ENCODE results near the gene DPF3.
"Not testable (repeated sequence)": the region's sequence is repeated elsewhere in the genome, so short reads cannot be mapped to it uniquely, and the experiment has no call there.

The DPF3 gene

DNA sequence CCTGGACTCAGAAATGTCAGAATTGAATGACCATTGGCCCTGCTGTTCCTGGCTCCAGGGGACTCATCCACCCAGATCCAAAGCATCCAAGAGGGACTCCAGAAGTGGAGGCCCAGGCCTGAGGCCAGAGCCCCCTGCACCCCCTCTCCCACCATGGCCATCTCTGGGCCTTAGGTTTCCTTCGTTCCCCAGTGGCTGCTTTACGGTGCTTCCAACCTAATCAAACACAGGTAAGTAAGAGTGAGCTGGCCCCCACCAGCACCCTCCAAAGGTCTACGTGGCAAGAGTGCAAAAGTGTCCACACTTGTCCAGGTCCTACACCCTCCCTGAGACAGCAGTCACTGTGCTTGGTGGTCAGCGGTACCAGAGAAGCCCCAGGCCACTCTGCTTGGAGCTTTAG lies 139.0 kb downstream of the DPF3 start:
- in situ Hi-C loops (cut with HindIII; ENCODE audit: low sequenced_read_pairs): no loop called here
- TF ChIP-seq, protein P1, sequence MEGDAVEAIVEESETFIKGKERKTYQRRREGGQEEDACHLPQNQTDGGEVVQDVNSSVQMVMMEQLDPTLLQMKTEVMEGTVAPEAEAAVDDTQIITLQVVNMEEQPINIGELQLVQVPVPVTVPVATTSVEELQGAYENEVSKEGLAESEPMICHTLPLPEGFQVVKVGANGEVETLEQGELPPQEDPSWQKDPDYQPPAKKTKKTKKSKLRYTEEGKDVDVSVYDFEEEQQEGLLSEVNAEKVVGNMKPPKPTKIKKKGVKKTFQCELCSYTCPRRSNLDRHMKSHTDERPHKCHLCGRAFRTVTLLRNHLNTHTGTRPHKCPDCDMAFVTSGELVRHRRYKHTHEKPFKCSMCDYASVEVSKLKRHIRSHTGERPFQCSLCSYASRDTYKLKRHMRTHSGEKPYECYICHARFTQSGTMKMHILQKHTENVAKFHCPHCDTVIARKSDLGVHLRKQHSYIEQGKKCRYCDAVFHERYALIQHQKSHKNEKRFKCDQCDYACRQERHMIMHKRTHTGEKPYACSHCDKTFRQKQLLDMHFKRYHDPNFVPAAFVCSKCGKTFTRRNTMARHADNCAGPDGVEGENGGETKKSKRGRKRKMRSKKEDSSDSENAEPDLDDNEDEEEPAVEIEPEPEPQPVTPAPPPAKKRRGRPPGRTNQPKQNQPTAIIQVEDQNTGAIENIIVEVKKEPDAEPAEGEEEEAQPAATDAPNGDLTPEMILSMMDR (IDR thresholded peaks at IDR 0.05; ENCODE audit: low read depth, low read length): no peak
- no peak overlapping the region for H3K4me3 ChIP-seq (ENCODE audit: low read depth, low read length)
- no peak for DNase-seq (ENCODE audit: low read depth, low spot score)

DNA sequence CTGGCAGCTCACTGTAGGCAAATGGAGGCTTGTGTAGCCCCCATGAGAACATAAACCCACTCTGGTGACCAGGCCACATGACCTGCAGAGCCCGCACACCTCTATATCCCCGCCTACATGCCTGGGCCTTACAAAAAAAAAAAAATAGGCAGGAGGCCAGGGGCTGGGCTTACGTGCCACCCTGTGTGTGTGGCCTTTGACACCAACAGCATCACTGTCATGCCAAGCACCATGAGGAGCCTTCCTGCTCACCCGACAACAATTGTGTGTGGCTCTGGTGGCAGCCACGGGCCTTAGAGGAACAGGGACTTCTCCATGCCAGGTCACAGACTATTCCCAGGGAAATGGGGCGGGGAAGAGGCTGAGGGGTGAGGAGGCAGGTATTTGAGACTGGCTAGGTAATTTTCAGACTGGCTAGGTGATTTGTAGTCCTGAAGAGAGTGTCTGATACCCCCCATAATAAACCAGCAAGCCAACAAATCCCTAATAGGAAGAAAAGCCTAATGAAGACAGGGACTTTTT lies 140.0 kb downstream of the DPF3 start:
- TF ChIP-seq, protein P1 (IDR thresholded peaks at IDR 0.05; ENCODE audit: low read depth, low read length): no peak
- in situ Hi-C loops (cut with HindIII; ENCODE audit: low sequenced_read_pairs): no loop called here
- DNase-seq (ENCODE audit: low read depth, low spot score): no peak

DNA sequence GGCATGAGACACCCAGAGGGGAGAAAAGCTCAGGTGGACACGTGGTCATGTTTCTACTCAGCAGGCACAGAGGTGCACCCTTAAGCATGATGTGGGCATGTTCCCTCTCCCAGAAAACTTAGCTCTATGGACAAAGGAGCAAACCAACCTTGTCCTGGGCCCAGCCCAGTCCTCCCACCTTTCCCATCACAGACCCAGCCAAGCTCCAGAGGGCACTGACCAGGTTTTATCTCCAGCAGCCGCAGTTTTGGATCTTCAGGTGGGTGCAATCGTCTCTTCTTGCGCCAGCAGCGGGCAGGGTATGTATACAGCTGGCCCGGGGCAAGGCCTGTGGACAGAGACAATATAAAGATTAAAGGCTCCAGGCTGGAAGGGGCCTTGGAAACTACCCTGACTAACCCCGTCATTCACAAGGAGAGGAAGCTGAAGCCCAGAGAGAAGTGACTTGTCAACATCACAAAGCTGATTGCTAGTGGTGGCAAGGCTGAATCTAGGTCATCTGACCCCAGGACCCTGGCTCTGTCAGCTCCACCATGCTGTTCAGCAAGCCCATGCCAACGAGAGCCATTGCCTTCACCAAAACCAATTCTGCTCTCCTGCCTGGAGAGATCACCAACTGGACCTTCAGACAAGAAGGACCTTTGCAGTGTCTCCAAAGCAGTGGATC lies 140.7 kb downstream of the DPF3 start:
- TF ChIP-seq, protein P1 (IDR thresholded peaks at IDR 0.05; ENCODE audit: low read depth, low read length): no peak
- no peak for DNase-seq (ENCODE audit: low read depth, low spot score)
- in situ Hi-C loops (cut with HindIII; ENCODE audit: low sequenced_read_pairs): no loop called here
- no peak overlapping the region for H3K4me3 ChIP-seq (ENCODE audit: low read depth, low read length)

More for the DNA sequence above, 140.0 kb downstream of the DPF3 start:
- no peak overlapping the region for H3K4me3 ChIP-seq (ENCODE audit: low read depth, low read length)

DNA sequence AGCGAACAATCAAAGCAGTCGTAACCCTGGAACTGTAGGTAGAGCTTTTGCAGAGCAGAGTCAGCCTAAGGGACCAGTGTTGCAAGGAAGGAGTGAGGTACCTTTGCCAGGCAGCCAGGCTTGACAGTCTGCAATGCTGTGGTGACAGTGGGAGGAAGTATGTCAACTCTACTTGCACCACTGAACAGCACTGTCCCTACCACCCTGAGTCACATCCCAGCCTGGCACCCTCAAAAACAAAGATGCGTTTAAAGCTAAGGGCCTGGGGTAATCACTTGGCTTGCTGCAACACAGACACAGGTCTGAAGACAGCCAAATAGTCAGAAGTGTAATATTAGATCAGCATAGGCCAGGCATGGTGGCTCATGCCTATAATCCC lies 141.9 kb downstream of the DPF3 start:
- in situ Hi-C loops (cut with HindIII; ENCODE audit: low sequenced_read_pairs): no loop called here
- no peak for DNase-seq (ENCODE audit: low read depth, low spot score)
- H3K4me3 ChIP-seq (ENCODE audit: low read depth, low read length): no peak overlapping the region
- TF ChIP-seq, protein P1 (IDR thresholded peaks at IDR 0.05; ENCODE audit: low read depth, low read length): no peak

DNA sequence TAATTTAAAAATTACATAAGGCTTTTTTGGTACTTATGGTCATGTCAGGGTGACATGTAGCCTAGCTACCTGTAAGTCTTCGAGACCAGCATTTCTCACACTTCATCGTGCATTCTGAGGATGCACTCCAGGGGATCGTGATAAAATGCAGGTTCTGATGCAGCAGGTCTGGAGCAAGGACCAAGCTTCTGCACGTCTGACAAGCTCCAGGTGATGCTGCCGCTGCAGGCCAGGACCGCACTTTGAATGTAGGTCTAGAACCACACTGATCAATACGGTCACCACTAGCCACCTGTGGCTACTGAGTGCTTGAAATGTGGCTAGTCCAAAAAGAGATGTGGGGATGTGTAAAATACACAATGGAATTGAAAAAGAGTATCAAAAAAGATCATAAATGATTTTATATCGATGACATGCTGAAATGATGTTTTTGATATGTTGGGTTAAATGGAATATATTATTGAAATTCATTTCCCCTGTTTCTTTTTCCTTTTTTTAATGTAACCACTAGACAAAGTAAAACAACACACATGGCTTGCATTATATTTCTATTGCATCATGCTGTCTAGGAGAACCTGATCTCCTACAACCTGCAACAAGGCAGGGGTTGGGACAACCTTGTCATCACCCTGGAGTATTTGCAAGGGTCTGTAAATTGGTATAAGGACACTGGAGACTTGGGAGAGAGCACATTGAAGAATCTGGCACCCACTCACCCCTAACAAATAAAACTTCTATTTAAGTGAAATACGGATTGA lies 142.4 kb downstream of the DPF3 start:
- TF ChIP-seq, protein P1 (IDR thresholded peaks at IDR 0.05; ENCODE audit: low read depth, low read length): no peak
- in situ Hi-C loops (cut with HindIII; ENCODE audit: low sequenced_read_pairs): no loop called here
- DNase-seq (ENCODE audit: low read depth, low spot score): no peak
- H3K4me3 ChIP-seq (ENCODE audit: low read depth, low read length): no peak overlapping the region

DNA sequence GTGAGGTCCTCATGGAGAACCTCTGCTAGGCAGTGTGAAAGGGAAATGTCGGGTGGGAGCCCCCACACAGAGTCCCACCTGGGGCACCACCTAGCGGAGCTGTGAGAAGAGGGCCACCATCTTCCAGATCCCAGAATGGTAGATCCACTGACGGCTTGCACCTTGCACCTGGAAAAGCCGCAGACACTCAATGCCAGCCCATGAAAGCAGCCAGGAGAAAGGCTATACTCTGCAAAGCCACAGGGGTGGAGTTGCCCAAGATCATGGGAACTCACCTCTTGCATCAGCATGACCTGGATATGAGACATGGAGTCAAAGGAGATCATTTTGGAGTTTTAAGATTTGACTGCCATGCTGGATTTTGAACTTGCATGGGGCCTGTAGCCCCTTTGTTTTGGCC lies 145.0 kb downstream of the DPF3 start:
- H3K4me3 ChIP-seq (ENCODE audit: low read depth, low read length); DNase-seq (ENCODE audit: low read depth, low spot score); in situ Hi-C loops (cut with HindIII; ENCODE audit: low sequenced_read_pairs): not testable (repeated sequence)

DNA sequence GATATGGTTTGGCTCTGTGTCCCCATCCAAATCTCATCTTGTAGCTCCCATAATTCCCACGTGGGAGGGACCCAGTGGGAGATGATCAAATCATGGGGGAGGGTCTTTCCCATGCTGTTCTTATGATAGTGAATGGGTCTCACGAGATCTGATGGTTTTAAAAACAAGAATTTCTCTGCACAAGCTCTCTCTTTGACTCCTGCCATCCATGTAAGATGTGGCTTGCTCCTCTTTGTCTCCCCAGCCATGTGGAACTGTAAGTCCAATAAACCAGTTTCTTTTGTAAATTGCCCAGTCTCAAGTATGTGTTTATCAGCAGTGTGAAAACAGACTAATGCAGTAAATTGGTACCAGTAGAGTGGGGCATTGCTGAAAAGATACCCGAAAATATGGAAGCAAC lies 146.2 kb downstream of the DPF3 start:
- no peak overlapping the region for H3K4me3 ChIP-seq (ENCODE audit: low read depth, low read length)
- TF ChIP-seq, protein P1 (IDR thresholded peaks at IDR 0.05; ENCODE audit: low read depth, low read length): no peak
- no peak for DNase-seq (ENCODE audit: low read depth, low spot score)
- in situ Hi-C loops (cut with HindIII; ENCODE audit: low sequenced_read_pairs): no loop called here
